GM21619 (cell line): ENCODE results near the gene PHACTR3.

ENCODE experiments used
- ATAC-seq: cut with Tn5 transposase; IDR thresholded peaks from one replicate; pipeline ENCODE4 v1.9.1; 2021; ENCODE audit not compliant: unreplicated experiment

The PHACTR3 gene

GRCh38 chr20:59667981-59668515, 63.7 kb downstream of the PHACTR3 start:
- ATAC-seq = no peak

- no peak for ATAC-seq
Observed at GRCh38 chr20:59668926-59669850, 64.8 kb downstream of the PHACTR3 start.

GRCh38 chr20:59670786-59671492, 66.6 kb downstream of the PHACTR3 start:
- ATAC-seq = no peak

- ATAC-seq = no peak
Observed at GRCh38 chr20:59671661-59672471, 67.5 kb downstream of the PHACTR3 start.

GRCh38 chr20:59672576-59672975, 68.2 kb downstream of the PHACTR3 start:
- ATAC-seq = no peak

GRCh38 chr20:59673288-59673997, 69.1 kb downstream of the PHACTR3 start:
- ATAC-seq = no peak

- ATAC-seq = no peak
Observed at GRCh38 chr20:59673998-59674445, 69.7 kb downstream of the PHACTR3 start.

- no peak for ATAC-seq
Observed at GRCh38 chr20:59676126-59676850, 71.9 kb downstream of the PHACTR3 start.

- no peak for ATAC-seq
Observed at GRCh38 chr20:59676851-59677182, 72.5 kb downstream of the PHACTR3 start.

- ATAC-seq = no peak
Observed at GRCh38 chr20:59677586-59677985, 73.2 kb downstream of the PHACTR3 start.

GRCh38 chr20:59678288-59678687, 73.9 kb downstream of the PHACTR3 start:
- ATAC-seq = no peak

GRCh38 chr20:59678951-59679350, 74.6 kb downstream of the PHACTR3 start:
- ATAC-seq = no peak

GRCh38 chr20:59680148-59680650, 75.9 kb downstream of the PHACTR3 start:
- ATAC-seq = no peak

- no peak for ATAC-seq
Observed at GRCh38 chr20:59680852-59681251, 76.5 kb downstream of the PHACTR3 start.

- no peak for ATAC-seq
Observed at GRCh38 chr20:59682603-59683002, 78.3 kb downstream of the PHACTR3 start.

- no peak for ATAC-seq
Observed at GRCh38 chr20:59683181-59683580, 78.8 kb downstream of the PHACTR3 start.

GRCh38 chr20:59684685-59685242, 80.4 kb downstream of the PHACTR3 start:
- no peak for ATAC-seq

GRCh38 chr20:59686404-59687346, 82.3 kb downstream of the PHACTR3 start:
- no peak for ATAC-seq
